Nephron (organoid): ENCODE data around the gene VAC14.

Experiments
- H3K27ac Mint-ChIP-seq, 3 experiments: 2 replicates each; pipeline ENCODE4 v1.8.0; 2020; ENCODE audit warnings: mixed read lengths in 3 of 3, mild to moderate bottlenecking in 2 of 3, moderate library complexity in 1 of 3
- H3K27me3 Mint-ChIP-seq: 2 replicates; pipeline ENCODE4 v1.8.0; 2021; ENCODE audit warnings: low read depth, mild to moderate bottlenecking, moderate library complexity, mixed read lengths
- H3K36me3 Mint-ChIP-seq: 2 replicates; pipeline ENCODE4 v1.8.0; 2020; ENCODE audit warnings: low read depth, mixed read lengths
- H3K4me1 Mint-ChIP-seq: 2 replicates; pipeline ENCODE4 v1.8.0; 2020; ENCODE audit warnings: mixed read lengths
- H3K4me3 Mint-ChIP-seq, 3 experiments: 2 replicates each; pipeline ENCODE4 v1.8.0; 2020; ENCODE audit warnings: mild to moderate bottlenecking in 3 of 3, mixed read lengths in 3 of 3, moderate library complexity in 2 of 3
- H3K9me3 Mint-ChIP-seq: 2 replicates; pipeline ENCODE4 v1.8.0; 2020; ENCODE audit warnings: mixed read lengths
- TF ChIP-seq, protein P1 (sequence below), 3 experiments: fragments of 200-600 bp; sonication (generic); IDR thresholded peaks; one replicate each; pipeline ENCODE4 v1.5.0; 2021; ENCODE audit warnings: antibody characterized with exemption in 3 of 3; ENCODE audit not compliant: unreplicated experiment in 3 of 3

Gene VAC14

DNA sequence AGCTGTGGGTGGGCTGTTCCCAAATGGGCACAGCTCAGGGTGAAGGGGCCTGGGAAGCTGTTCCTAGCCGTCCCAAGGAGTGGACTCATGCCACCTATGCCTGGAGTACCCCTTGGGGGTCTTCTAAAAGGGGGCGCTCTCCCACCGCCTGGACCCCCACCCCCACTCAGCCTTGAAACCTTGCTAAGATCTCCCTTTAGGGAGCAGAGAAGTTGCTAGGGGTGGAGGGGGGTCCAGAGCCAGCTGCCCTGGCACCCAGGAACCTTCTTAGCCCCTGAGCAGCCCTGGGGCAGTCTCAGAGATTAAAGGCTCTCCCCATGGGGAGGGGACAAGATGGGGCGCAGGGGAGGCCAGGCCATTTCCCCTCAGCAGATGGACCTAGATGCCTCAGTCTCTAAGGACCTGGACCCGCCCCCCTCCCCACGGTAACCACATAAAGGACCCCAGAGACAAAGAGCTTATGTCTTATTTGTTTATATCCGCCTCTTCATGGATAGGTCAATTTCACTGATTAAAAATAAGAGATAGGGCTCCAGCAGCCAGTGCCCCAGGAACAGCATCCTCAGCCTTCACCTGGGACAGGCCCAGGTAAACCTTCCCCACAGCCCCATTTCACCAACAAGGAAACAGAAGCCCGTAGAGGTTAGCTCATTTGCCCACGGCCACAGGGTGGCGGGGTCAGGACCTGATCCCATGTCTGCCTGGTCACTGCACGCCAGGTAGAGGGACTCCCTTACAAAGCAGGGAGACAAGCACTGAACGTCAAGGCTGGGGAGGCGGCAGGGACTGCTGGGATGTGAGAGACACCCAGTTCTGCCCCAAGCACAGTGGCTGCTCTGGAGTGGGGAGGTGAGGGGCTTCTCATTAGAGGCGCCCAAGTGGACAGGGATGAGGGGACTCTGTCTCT is 118.5 kb downstream of the VAC14 start:
- peaks cover 11% of the 10 kb centered on the region for H3K36me3 Mint-ChIP-seq
- peaks cover 36% of the 10 kb centered on the region for H3K4me1 Mint-ChIP-seq
- H3K4me3 Mint-ChIP-seq = peak overlapping the region; percentile 75 to 88 (median 82)
- H3K9me3 Mint-ChIP-seq = no peaks in the 10 kb centered on the region
- no peaks in the 10 kb centered on the region for H3K27me3 Mint-ChIP-seq
- TF ChIP-seq, protein P1, sequence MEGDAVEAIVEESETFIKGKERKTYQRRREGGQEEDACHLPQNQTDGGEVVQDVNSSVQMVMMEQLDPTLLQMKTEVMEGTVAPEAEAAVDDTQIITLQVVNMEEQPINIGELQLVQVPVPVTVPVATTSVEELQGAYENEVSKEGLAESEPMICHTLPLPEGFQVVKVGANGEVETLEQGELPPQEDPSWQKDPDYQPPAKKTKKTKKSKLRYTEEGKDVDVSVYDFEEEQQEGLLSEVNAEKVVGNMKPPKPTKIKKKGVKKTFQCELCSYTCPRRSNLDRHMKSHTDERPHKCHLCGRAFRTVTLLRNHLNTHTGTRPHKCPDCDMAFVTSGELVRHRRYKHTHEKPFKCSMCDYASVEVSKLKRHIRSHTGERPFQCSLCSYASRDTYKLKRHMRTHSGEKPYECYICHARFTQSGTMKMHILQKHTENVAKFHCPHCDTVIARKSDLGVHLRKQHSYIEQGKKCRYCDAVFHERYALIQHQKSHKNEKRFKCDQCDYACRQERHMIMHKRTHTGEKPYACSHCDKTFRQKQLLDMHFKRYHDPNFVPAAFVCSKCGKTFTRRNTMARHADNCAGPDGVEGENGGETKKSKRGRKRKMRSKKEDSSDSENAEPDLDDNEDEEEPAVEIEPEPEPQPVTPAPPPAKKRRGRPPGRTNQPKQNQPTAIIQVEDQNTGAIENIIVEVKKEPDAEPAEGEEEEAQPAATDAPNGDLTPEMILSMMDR (IDR thresholded peaks at IDR 0.05; ENCODE audit: unreplicated experiment in 3 of 3) = no peak
- peak overlapping the region in 1 of 3 experiments; percentile 31 for H3K27ac Mint-ChIP-seq

DNA sequence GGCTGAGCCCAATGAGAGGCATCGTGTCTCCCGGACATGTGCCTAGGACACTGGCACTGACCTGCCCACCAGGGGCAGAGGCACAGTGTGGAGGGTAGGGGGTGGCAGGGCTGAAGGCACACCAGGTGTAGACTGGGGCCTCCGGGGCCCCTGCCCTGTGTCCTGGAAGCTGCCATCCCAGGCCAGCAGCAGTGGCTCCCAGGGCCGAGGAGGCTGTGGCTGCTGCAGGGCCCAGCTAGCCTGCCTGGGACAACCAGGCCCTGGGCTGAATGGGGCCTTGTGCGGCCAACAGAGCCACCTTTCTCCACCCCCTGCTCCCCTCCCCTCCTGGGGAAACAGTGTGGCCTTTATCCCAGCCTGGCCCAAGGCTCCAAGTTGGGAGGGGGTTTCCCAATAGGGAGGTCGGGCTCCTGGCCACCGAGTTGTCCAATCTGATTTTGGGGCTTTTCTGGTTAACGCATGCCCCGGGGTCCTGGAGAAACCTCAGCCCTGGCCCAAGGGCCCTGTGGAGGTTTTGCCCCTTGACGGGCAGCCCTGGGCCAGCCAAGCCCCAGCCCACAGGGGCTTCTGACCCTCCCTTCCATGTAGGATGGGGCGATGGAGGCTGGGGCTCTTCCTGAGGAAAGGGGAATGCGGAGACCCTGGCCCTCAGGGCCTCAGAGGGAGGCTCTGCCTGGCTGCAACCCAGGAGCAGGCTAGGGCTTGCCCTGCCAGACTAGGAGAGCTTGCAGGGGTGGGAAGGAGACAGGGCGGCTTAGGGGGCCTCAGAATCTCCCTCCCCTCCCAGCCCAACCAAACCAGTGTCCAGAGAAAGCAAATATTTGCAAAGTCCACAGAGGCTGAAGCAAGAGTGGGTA is 119.3 kb downstream of the VAC14 start:
- TF ChIP-seq, protein P1 (IDR thresholded peaks at IDR 0.05; ENCODE audit: unreplicated experiment in 3 of 3) = no peak

DNA sequence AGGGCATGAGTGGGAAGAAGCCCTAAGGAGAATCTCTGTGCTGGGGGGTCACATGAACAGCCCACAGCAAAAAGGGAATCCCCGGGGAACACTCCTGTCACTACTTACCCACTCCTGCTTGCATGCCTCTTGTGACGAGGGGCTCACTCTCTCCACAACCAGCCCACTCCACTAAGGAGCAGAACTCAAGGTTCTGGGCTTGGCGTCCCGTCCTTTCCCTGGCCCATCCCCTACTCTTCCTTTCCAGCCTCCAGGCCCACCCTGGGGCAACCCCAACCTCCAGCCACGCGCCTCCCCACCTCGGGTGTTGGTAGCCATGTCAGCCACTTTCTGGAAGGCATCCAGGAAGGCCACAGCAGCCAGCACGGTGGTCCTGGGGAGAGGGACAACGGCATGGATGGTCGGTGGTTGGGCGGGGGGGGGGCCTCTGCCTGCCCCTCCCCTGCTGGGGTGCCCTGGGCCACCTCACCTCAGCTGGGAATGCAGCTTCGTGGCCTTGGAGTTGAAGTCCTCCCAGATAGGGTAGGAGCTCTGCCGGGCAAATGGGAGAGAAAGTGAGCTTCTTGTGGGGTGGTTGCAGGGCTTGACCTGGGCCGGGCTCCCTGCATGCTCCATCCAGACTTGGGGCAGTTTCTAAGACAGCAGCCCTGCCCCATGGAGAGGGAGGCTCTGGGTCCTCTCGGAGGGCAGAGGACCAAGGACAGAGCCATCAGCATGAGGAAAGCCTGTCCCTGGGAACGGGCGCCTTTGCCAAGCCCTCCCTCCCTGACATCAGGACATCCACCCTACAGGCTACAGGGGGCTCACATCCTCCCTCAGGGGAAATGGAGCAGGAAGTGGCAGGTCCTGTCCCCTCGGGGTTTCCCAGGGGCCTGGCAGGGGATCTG is 120.2 kb downstream of the VAC14 start:
- Mint-ChIP-seq H3K27ac (no peak overlapping the region), H3K4me3 (peak overlapping the region in 1 of 3 experiments; percentile 30), H3K9me3 (no peaks in the 10 kb centered on the region), H3K4me1 (peaks cover 29% of the 10 kb centered on the region), H3K27me3 (no peaks in the 10 kb centered on the region), H3K36me3 (peaks cover 19% of the 10 kb centered on the region)
- TF ChIP-seq, protein P1 (IDR thresholded peaks at IDR 0.05; ENCODE audit: unreplicated experiment in 3 of 3) = no peak

More for the DNA sequence above, 119.3 kb downstream of the VAC14 start:
- Mint-ChIP-seq H3K36me3 (peaks cover 11% of the 10 kb centered on the region), H3K4me3 (peak overlapping the region; percentile 46 to 88 (median 51)), H3K27me3 (no peaks in the 10 kb centered on the region), H3K4me1 (peaks cover 27% of the 10 kb centered on the region), H3K9me3 (no peaks in the 10 kb centered on the region), H3K27ac (peak overlapping the region in 1 of 3 experiments; percentile 23)

DNA sequence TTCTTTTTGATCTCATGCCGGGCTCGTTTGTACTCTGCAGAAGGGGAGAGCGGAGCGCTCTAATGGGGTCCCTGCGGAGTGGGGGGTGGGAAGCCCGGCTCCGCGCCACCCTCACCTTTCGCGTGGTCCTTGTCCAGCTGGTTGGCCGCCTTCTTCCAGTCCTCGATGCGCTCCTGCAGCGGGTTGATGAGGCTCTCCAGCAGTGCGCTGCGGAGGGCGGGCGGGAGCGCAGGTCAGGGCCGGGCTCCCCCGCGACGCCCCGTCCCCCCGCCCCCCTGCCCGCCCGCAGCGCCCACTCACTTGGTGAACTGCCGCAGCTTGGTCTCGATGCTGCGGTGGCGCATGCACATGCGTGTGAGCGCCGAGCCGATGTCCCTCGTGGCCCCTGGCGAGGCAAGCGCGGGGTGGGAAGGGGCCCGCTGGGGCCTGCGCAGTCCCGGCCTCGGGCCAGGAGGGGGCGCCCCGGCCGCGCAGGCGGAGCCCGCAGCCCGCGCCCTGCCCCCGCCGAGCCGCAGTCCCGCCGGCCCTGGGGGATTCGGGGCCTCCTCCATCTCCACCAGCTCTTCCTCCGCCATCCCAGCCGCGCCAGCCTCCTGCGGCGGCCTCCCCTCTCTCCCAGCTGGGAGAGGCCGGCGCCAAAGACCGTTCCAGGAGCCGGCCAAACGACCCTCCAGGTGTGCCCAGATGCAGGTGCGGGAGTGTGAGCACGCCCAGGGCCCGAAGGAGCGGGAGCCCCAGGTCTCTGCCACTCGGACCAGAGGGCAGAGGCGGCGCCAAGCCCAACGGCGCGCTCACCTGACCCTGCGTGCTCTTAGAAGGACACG is 121.1 kb downstream of the VAC14 start:
- H3K27ac Mint-ChIP-seq = no peak overlapping the region
- no peak overlapping the region for H3K4me3 Mint-ChIP-seq
- H3K27me3 Mint-ChIP-seq = no peaks in the 10 kb centered on the region
- peaks cover 23% of the 10 kb centered on the region for H3K36me3 Mint-ChIP-seq
- no peaks in the 10 kb centered on the region for H3K9me3 Mint-ChIP-seq
- peaks cover 29% of the 10 kb centered on the region for H3K4me1 Mint-ChIP-seq
- TF ChIP-seq, protein P1 (IDR thresholded peaks at IDR 0.05; ENCODE audit: unreplicated experiment in 3 of 3) = peak; percentile 63 to 69 (median 66)
